Effector memory CD4-positive, alpha-beta T cell (primary cell): Measurements from ENCODE around the gene PLPP4.
"Not testable (repeated sequence)": the region's sequence is repeated elsewhere in the genome, so short reads cannot be mapped to it uniquely, and the experiment has no call there.

ENCODE experiments used
- DNase-seq, 3 donors: peaks; one replicate each; pipeline ENCODE4 v3.0.0-alpha.2; 2020
- H3K27ac ChIP-seq: 2 replicates; pipeline ENCODE4 v1.7.0; 2013; ENCODE audit warnings: mild to moderate bottlenecking, low read length, moderate library complexity; ENCODE audit not compliant: insufficient read depth, poor library complexity, severe bottlenecking
- H3K27me3 ChIP-seq: replicated peaks from 2 replicates; pipeline ENCODE4 v1.7.0; 2013; ENCODE audit warnings: mild to moderate bottlenecking, low read length; ENCODE audit not compliant: insufficient read depth, control insufficient read depth, poor library complexity, severe bottlenecking
- H3K36me3 ChIP-seq: 2 replicates; pipeline ENCODE4 v1.7.0; 2013; ENCODE audit warnings: mild to moderate bottlenecking, low read length, moderate library complexity; ENCODE audit not compliant: control insufficient read depth, insufficient read depth
- H3K4me1 ChIP-seq: 2 replicates; pipeline ENCODE4 v1.7.0; 2013; ENCODE audit warnings: low read length, mild to moderate bottlenecking; ENCODE audit not compliant: control insufficient read depth, insufficient read depth, poor library complexity, severe bottlenecking
- H3K4me3 ChIP-seq: 2 replicates; pipeline ENCODE4 v1.7.0; 2013; ENCODE audit warnings: low read length, low read depth, mild to moderate bottlenecking; ENCODE audit not compliant: insufficient read depth, poor library complexity, severe bottlenecking
- H3K9me3 ChIP-seq: 2 replicates; pipeline ENCODE4 v1.7.0; 2013; ENCODE audit warnings: mild to moderate bottlenecking, low read length, moderate library complexity; ENCODE audit not compliant: control insufficient read depth

Gene PLPP4

GRCh38 chr10:120499883-120500282, 42.9 kb downstream of the PLPP4 start:
- no peaks in the 10 kb centered on the region for H3K4me1 ChIP-seq
- no peak for DNase-seq
- H3K36me3 ChIP-seq = no peaks in the 10 kb centered on the region
- H3K27ac ChIP-seq = no peak overlapping the region
- H3K9me3 ChIP-seq = no peaks in the 10 kb centered on the region
- H3K27me3 ChIP-seq = no peaks in the 10 kb centered on the region
- no peak overlapping the region for H3K4me3 ChIP-seq

GRCh38 chr10:120503689-120504088, 46.7 kb downstream of the PLPP4 start:
- no peak overlapping the region for H3K27ac ChIP-seq
- H3K36me3 ChIP-seq = no peaks in the 10 kb centered on the region
- no peaks in the 10 kb centered on the region for H3K9me3 ChIP-seq
- H3K4me3 ChIP-seq = no peak overlapping the region
- no peaks in the 10 kb centered on the region for H3K27me3 ChIP-seq
- no peaks in the 10 kb centered on the region for H3K4me1 ChIP-seq
- DNase-seq = no peak

GRCh38 chr10:120504227-120504626, 47.2 kb downstream of the PLPP4 start:
- not testable (repeated sequence) for H3K27me3 ChIP-seq, H3K27ac ChIP-seq, H3K36me3 ChIP-seq, H3K9me3 ChIP-seq, H3K4me3 ChIP-seq, H3K4me1 ChIP-seq, DNase-seq

- H3K4me3 ChIP-seq = no peak overlapping the region
These were observed 48.0 kb downstream of the PLPP4 start for GRCh38 chr10:120505056-120505455.

GRCh38 chr10:120505866-120506265, 48.8 kb downstream of the PLPP4 start:
- Histone ChIP-seq H3K27me3 (no peaks in the 10 kb centered on the region), H3K4me1 (no peaks in the 10 kb centered on the region), H3K4me3 (no peak overlapping the region), H3K27ac (no peak overlapping the region), H3K36me3 (no peaks in the 10 kb centered on the region), H3K9me3 (no peaks in the 10 kb centered on the region)
- no peak for DNase-seq

More at GRCh38 chr10:120505056-120505455, 48.0 kb downstream of the PLPP4 start:
- no peak for DNase-seq
- no peaks in the 10 kb centered on the region for H3K27me3 ChIP-seq
- H3K4me1 ChIP-seq = no peaks in the 10 kb centered on the region
- H3K9me3 ChIP-seq = no peaks in the 10 kb centered on the region
- no peak overlapping the region for H3K27ac ChIP-seq
- no peaks in the 10 kb centered on the region for H3K36me3 ChIP-seq

GRCh38 chr10:120506674-120507073, 49.6 kb downstream of the PLPP4 start:
- H3K4me1 ChIP-seq = no peaks in the 10 kb centered on the region
- no peak for DNase-seq
- H3K36me3 ChIP-seq = no peaks in the 10 kb centered on the region
- no peaks in the 10 kb centered on the region for H3K27me3 ChIP-seq
- no peaks in the 10 kb centered on the region for H3K9me3 ChIP-seq
- H3K27ac ChIP-seq = no peak overlapping the region
- no peak overlapping the region for H3K4me3 ChIP-seq

- no peak for DNase-seq
- Histone ChIP-seq H3K4me1 (no peaks in the 10 kb centered on the region), H3K9me3 (no peaks in the 10 kb centered on the region), H3K27me3 (no peaks in the 10 kb centered on the region), H3K27ac (no peak overlapping the region), H3K4me3 (no peak overlapping the region), H3K36me3 (no peaks in the 10 kb centered on the region)
These were observed 50.1 kb downstream of the PLPP4 start for GRCh38 chr10:120507175-120507574.

GRCh38 chr10:120507651-120508050, 50.6 kb downstream of the PLPP4 start:
- no peaks in the 10 kb centered on the region for H3K36me3 ChIP-seq
- no peaks in the 10 kb centered on the region for H3K27me3 ChIP-seq
- no peaks in the 10 kb centered on the region for H3K9me3 ChIP-seq
- no peak overlapping the region for H3K4me3 ChIP-seq
- H3K4me1 ChIP-seq = no peaks in the 10 kb centered on the region
- H3K27ac ChIP-seq = no peak overlapping the region
- DNase-seq = no peak

- H3K4me1 ChIP-seq = no peaks in the 10 kb centered on the region
- H3K9me3 ChIP-seq = no peaks in the 10 kb centered on the region
- no peaks in the 10 kb centered on the region for H3K36me3 ChIP-seq
- DNase-seq = no peak
- no peak overlapping the region for H3K4me3 ChIP-seq
- H3K27me3 ChIP-seq = no peaks in the 10 kb centered on the region
- no peak overlapping the region for H3K27ac ChIP-seq
These were observed 51.4 kb downstream of the PLPP4 start for GRCh38 chr10:120508393-120508792.

GRCh38 chr10:120508966-120509365, 51.9 kb downstream of the PLPP4 start:
- Histone ChIP-seq H3K4me3 (no peak overlapping the region), H3K9me3 (no peaks in the 10 kb centered on the region), H3K27ac (no peak overlapping the region), H3K36me3 (no peaks in the 10 kb centered on the region), H3K4me1 (no peaks in the 10 kb centered on the region), H3K27me3 (no peaks in the 10 kb centered on the region)
- no peak for DNase-seq

GRCh38 chr10:120511165-120511564, 54.1 kb downstream of the PLPP4 start:
- H3K27me3 ChIP-seq = no peaks in the 10 kb centered on the region
- no peaks in the 10 kb centered on the region for H3K4me1 ChIP-seq
- no peak overlapping the region for H3K27ac ChIP-seq
- H3K9me3 ChIP-seq = no peaks in the 10 kb centered on the region
- DNase-seq = no peak
- no peaks in the 10 kb centered on the region for H3K36me3 ChIP-seq
- H3K4me3 ChIP-seq = no peak overlapping the region
